Measurements from ENCODE around the gene RHOBTB1. TPM values are rescaled to one million over a fixed set of nuclear protein-coding genes. Genes with fewer than 3 reads are reported as not detected.
A peak's percentile ranks its signal among the peaks of the same experiment; 100 is the strongest.

Gene RHOBTB1
- total and polyA plus RNA-seq, 9 of the 15 experiments (the other 6 are each of a cell fraction or from before 2014, with no cell fraction given) = 1.7 to 11.7 (median 9.3) TPM

GRCh38 chr10:60985951-60986350 is 42.0 kb upstream of the RHOBTB1 start:
- Histone ChIP-seq H2AFZ (ENCODE audit: low read depth, low read length) (no peak overlapping the region), H3K36me3 (ENCODE audit: control insufficient read depth, insufficient read depth, low read length) (no peaks in the 10 kb centered on the region), H4K20me1 (replicated peaks; ENCODE audit: control insufficient read depth, insufficient read depth, low read length) (no peaks in the 10 kb centered on the region), H3K4me1 (replicated peaks in 1 of 2; ENCODE audit: control insufficient read depth in 2 of 2, insufficient read depth in 2 of 2, low read length in 2 of 2) (peaks cover 4 to 5% of the 10 kb centered on the region in 2 experiments; a peak in 2 of 5 replicates), H3K27me3 (ENCODE audit: control insufficient read depth in 2 of 2, insufficient read depth in 2 of 2, low read length in 2 of 2) (no peaks in the 10 kb centered on the region), H3K27ac (ENCODE audit: extremely low read depth, low read depth, low read length) (no peak overlapping the region), H3K79me2 (ENCODE audit: control insufficient read depth, insufficient read depth, low read length) (no peaks in the 10 kb centered on the region), H3K9ac (ENCODE audit: insufficient read depth in 1 of 2, low read depth in 2 of 2, low read length in 2 of 2) (no peak overlapping the region), H3K4me2 (ENCODE audit: insufficient read depth, low read length) (no peak overlapping the region), H3K9me1 (ENCODE audit: control insufficient read depth, insufficient read depth, low read length) (no peaks in the 10 kb centered on the region), H3K9me3 (replicated peaks; ENCODE audit: control insufficient read depth, insufficient read depth, low read depth, low read length) (peaks cover 13% of the 10 kb centered on the region), H3K4me3 (no peak overlapping the region)
- DNase-seq (ENCODE audit: extremely low read depth in 1 of 4, low spot score in 3 of 4) = no peak
- no peak for ATAC-seq
- no TSS peak for BruUV-seq (replicated peaks)
- POLR2A ChIA-PET = interaction anchor here (1.0 kb wide), 1 partner anchor 193 kb away, joined by 3 read pairs; no protein-coding TSS in a partner anchor
- no peak for FAIRE-seq
- TF ChIP-seq, protein P1, sequence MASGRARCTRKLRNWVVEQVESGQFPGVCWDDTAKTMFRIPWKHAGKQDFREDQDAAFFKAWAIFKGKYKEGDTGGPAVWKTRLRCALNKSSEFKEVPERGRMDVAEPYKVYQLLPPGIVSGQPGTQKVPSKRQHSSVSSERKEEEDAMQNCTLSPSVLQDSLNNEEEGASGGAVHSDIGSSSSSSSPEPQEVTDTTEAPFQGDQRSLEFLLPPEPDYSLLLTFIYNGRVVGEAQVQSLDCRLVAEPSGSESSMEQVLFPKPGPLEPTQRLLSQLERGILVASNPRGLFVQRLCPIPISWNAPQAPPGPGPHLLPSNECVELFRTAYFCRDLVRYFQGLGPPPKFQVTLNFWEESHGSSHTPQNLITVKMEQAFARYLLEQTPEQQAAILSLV (tag; IDR thresholded peaks at IDR 0.05) = no peak
- TF ChIP-seq NR2C1 (IDR thresholded peaks at IDR 0.05) = no peak
- TF ChIP-seq NR2C1 (tag; IDR thresholded peaks at IDR 0.05) = 0 out of 2 replicates have a peak, but pooled peaks have one; percentile 19
- no peak for TF ChIP-seq NFIX (CRISPR knock-in tag; IDR thresholded peaks at IDR 0.05; ENCODE audit: low read depth)
- no peak for TF ChIP-seq HOMEZ (CRISPR knock-in tag; IDR thresholded peaks at IDR 0.05)
- intact Hi-C loops (cut with micrococcal nuclease) (no loop called here), in situ Hi-C loops (cut with MboI) (no loop called here)
- CTCF ChIA-PET (ENCODE audit: low intra/inter-chr PET ratio) = no interaction called here
- 56% methylated on average over 1 of the region's 1 CpG for WGBS (ENCODE audit: insufficient coverage, low coverage, missing lambda C conversion rate)

Data from K562 (cell line).